Measurements from ENCODE around the gene ELAPOR1.

- TF ChIP-seq SP1 (IDR thresholded peaks at IDR 0.05) = no peak
- TF ChIP-seq MAX (IDR thresholded peaks at IDR 0.05) = no peak
- no peak for TF ChIP-seq GABPA (IDR thresholded peaks at IDR 0.05 in 1 of 2, conservative IDR thresholded peaks at IDR 0.05 in 1 of 2)
These were observed at the start of gene ELAPOR1 for GRCh38 chr1:109113590-109114341.

Data from liver (tissue), 2 donors.